Measurements from ENCODE around the gene MYO1B. TPM values are rescaled to one million over a fixed set of nuclear protein-coding genes. Genes with fewer than 3 reads are reported as not detected.
A peak's percentile ranks its signal among the peaks of the same experiment; 100 is the strongest.

The MYO1B gene
- total RNA-seq, 1 donor from 2014 or later, result 81.0 TPM

DNA sequence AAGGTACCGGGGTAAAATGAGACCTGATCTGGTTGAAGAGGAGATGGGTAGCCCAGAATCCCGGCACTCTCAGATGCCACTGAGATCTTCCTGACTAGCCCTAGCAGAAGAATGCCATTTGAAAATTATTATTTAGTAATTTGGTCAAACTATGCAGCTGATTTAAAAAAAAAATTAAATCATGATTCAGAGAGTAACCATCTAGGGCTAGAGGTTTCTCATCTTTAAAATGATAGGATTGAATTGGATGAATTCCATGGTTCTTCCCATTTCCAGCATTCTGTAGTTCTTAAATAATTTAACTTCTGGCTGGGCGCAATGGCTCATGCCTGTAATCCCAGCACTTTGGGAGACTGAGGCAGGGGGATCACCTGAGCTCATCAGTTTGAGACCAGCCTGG, 106.1 kb downstream of the MYO1B start:
- TF ChIP-seq, protein P1, sequence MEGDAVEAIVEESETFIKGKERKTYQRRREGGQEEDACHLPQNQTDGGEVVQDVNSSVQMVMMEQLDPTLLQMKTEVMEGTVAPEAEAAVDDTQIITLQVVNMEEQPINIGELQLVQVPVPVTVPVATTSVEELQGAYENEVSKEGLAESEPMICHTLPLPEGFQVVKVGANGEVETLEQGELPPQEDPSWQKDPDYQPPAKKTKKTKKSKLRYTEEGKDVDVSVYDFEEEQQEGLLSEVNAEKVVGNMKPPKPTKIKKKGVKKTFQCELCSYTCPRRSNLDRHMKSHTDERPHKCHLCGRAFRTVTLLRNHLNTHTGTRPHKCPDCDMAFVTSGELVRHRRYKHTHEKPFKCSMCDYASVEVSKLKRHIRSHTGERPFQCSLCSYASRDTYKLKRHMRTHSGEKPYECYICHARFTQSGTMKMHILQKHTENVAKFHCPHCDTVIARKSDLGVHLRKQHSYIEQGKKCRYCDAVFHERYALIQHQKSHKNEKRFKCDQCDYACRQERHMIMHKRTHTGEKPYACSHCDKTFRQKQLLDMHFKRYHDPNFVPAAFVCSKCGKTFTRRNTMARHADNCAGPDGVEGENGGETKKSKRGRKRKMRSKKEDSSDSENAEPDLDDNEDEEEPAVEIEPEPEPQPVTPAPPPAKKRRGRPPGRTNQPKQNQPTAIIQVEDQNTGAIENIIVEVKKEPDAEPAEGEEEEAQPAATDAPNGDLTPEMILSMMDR (IDR thresholded peaks at IDR 0.05; ENCODE audit: unreplicated experiment), result no peak
- no peak overlapping the region for H3K4me3 Mint-ChIP-seq (ENCODE audit: unreplicated experiment)
- peaks cover 33% of the 10 kb centered on the region for H3K36me3 Mint-ChIP-seq (ENCODE audit: low read depth, unreplicated experiment)
- no peak for DNase-seq (ENCODE audit: low spot score)
- peaks cover 6% of the 10 kb centered on the region for H3K27me3 Mint-ChIP-seq (ENCODE audit: unreplicated experiment)
- H3K4me1 Mint-ChIP-seq (ENCODE audit: unreplicated experiment), result peaks cover 29% of the 10 kb centered on the region
- H3K27ac Mint-ChIP-seq (ENCODE audit: unreplicated experiment), result no peak overlapping the region
- H3K9me3 Mint-ChIP-seq (ENCODE audit: unreplicated experiment), result no peaks in the 10 kb centered on the region

DNA sequence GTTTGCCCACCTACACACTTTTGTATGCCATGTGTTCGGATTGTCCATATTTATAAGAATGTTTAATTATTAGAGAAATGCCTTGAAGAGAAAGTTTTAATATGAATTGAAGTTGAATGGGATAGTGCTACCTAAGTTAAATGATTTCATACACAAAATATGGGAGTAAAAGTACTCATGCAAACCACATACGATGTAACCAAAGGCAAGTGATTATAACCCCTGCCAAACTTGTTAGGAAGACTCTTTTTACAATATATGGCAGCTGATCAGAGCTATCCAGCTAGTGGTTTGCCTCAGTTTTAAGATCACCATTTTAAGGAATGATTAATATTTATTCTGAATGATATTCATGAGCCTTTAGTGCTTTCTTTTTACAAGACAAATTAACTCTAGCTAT, 106.7 kb downstream of the MYO1B start:
- no peak for DNase-seq (ENCODE audit: low spot score)
- Mint-ChIP-seq H3K9me3 (ENCODE audit: unreplicated experiment) (no peaks in the 10 kb centered on the region), H3K4me1 (ENCODE audit: unreplicated experiment) (peaks cover 28% of the 10 kb centered on the region), H3K4me3 (ENCODE audit: unreplicated experiment) (no peak overlapping the region), H3K27ac (ENCODE audit: unreplicated experiment) (no peak overlapping the region), H3K27me3 (ENCODE audit: unreplicated experiment) (peaks cover 6% of the 10 kb centered on the region), H3K36me3 (ENCODE audit: low read depth, unreplicated experiment) (peaks cover 33% of the 10 kb centered on the region)
- TF ChIP-seq, protein P1 (IDR thresholded peaks at IDR 0.05; ENCODE audit: unreplicated experiment), result no peak

DNA sequence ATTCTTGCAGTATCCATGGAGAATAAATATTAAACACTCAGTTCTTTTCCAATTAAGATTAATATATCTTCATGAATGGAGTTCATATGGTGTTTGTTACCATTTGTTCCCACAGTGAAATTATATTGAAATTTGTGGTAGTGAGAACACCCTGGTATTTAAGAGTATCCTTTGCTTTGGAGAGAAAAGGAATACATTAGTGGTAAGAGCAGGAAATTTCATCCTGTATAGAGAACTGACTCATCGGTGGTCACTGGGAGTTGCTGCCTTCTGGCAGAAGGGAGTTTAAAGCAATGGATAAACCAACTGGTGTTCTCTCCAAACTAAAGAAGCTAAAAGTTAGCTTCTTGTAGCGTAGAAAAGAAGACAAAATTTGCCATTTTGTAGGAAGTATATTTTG, 107.3 kb downstream of the MYO1B start:
- H3K36me3 Mint-ChIP-seq (ENCODE audit: low read depth, unreplicated experiment), result peaks cover 33% of the 10 kb centered on the region
- H3K27me3 Mint-ChIP-seq (ENCODE audit: unreplicated experiment), result peaks cover 6% of the 10 kb centered on the region
- no peak for DNase-seq (ENCODE audit: low spot score)
- H3K4me3 Mint-ChIP-seq (ENCODE audit: unreplicated experiment), result no peak overlapping the region
- TF ChIP-seq, protein P1 (IDR thresholded peaks at IDR 0.05; ENCODE audit: unreplicated experiment), result no peak
- H3K9me3 Mint-ChIP-seq (ENCODE audit: unreplicated experiment), result no peaks in the 10 kb centered on the region
- H3K4me1 Mint-ChIP-seq (ENCODE audit: unreplicated experiment), result peaks cover 27% of the 10 kb centered on the region
- no peak overlapping the region for H3K27ac Mint-ChIP-seq (ENCODE audit: unreplicated experiment)

DNA sequence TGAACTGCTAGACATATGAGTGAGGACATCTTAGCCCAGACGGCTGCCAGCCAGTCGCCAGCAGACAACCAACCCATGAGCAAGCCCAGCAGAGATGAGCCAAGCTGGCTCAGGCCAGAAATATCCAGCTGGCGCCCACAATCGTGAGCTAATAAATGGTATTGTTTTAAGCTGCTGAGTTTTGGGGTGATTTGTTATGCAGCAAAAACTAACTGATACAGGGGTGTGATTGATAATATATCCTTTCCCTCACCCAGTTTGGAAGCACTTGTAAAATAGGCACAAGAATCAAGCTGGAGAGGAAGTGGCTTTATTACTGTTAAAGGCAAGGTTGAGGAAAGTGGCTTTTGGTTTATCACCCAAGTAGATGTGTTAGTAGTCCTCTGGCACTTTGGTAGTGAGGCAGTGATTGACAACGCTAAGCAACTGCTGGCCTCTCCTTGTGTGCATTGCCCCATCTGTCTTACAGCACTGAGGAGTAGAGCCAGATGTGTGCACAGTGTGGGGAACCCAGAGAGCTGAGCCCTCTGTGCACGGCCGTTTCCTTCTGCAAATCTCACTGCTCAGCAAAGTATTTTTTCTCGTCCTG, 110.1 kb downstream of the MYO1B start:
- peaks cover 15% of the 10 kb centered on the region for H3K4me1 Mint-ChIP-seq (ENCODE audit: unreplicated experiment)
- H3K27ac Mint-ChIP-seq (ENCODE audit: unreplicated experiment), result no peak overlapping the region
- H3K36me3 Mint-ChIP-seq (ENCODE audit: low read depth, unreplicated experiment), result peaks cover 18% of the 10 kb centered on the region
- no peaks in the 10 kb centered on the region for H3K9me3 Mint-ChIP-seq (ENCODE audit: unreplicated experiment)
- peaks cover 4% of the 10 kb centered on the region for H3K27me3 Mint-ChIP-seq (ENCODE audit: unreplicated experiment)
- TF ChIP-seq, protein P1 (IDR thresholded peaks at IDR 0.05; ENCODE audit: unreplicated experiment), result no peak
- H3K4me3 Mint-ChIP-seq (ENCODE audit: unreplicated experiment), result peak overlapping the region; percentile 44
- DNase-seq (ENCODE audit: low spot score), result no peak

DNA sequence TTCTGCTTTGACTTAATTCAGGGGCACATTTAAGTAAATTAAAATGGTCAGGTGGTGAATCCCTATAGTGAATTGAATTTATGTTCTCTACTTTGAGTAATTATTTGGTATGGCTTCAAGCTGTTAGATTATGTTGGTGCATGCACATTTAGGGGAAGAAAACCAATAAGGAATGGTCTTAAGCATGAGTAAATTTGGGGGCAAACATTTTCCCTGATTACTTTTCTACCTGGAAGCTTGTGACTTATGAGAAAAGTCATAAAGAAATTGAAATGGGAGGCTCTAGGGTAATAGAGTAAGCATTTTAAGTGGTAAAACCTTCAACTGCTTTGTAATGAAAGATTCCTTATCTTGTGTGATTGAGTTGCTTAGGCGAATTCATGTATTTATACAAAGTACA, 112.5 kb downstream of the MYO1B start:
- peaks cover 2% of the 10 kb centered on the region for H3K27me3 Mint-ChIP-seq (ENCODE audit: unreplicated experiment)
- peaks cover 18% of the 10 kb centered on the region for H3K36me3 Mint-ChIP-seq (ENCODE audit: low read depth, unreplicated experiment)
- H3K4me3 Mint-ChIP-seq (ENCODE audit: unreplicated experiment), result no peak overlapping the region
- no peaks in the 10 kb centered on the region for H3K9me3 Mint-ChIP-seq (ENCODE audit: unreplicated experiment)
- TF ChIP-seq, protein P1 (IDR thresholded peaks at IDR 0.05; ENCODE audit: unreplicated experiment), result no peak
- no peak overlapping the region for H3K27ac Mint-ChIP-seq (ENCODE audit: unreplicated experiment)
- peaks cover 15% of the 10 kb centered on the region for H3K4me1 Mint-ChIP-seq (ENCODE audit: unreplicated experiment)
- no peak for DNase-seq (ENCODE audit: low spot score)
